DMS 273 (cell line): ENCODE results near the gene SELENOW.

Experiments
- DNase-seq: peaks from one replicate; lab custom pipeline; 2025; ENCODE audit not compliant: unreplicated experiment; lab: John Stamatoyannopoulos, UW

SELENOW gene

DNA sequence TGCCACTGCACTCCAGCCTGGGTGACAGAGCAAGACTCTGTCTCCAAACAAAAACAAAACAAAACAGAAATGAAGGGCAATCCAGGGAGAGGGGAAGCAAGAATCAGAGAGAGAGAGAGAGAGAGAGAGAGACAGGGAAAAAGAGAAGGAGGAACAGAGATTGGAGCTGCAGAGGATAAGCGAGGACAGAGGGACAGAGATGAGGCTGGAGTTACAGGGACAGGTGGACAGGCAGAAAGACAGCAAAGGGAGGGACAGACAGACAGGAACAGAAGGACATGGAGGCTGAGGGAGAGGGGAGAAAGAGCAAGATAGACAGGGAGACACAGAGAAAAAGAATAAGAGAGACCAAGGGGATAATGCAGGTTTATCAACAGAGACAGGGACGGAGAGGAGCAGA is 41.9 kb downstream of the SELENOW start:
- DNase-seq = no peak

DNA sequence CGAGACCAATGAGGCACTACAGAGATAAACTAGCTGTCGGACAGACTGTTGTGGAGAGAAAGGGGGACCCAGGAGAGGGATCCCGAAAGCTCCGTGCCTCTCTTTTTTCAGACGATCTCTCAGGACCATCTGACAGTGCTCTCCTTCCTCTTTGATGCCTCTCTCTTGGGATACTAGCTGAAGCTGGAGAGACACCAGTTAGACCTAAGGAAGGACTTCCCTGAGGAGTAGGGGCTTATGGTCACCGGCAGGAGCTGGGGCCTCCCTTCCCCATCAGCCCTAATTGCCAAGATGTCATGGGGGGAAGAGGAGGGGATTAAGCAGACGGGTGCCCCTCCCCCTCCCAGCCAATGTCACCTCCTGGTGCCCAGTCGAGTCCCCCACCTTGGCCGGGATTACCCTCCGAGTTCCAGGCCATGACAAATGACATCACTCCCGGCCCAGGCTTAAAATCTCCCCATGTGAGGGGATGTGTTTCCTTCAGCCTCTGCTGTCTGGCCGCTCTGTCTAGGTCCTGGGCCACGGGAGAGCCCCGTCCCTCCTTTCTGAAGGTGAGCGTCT is 43.0 kb downstream of the SELENOW start, which contains the start of gene CRX:
TSS of gene CRX (plus strand) at position 478 of the 561 bp plus-strand sequence. CDS start 12,507 bp downstream, outside the sequence.
- DNase-seq = no peak

DNA sequence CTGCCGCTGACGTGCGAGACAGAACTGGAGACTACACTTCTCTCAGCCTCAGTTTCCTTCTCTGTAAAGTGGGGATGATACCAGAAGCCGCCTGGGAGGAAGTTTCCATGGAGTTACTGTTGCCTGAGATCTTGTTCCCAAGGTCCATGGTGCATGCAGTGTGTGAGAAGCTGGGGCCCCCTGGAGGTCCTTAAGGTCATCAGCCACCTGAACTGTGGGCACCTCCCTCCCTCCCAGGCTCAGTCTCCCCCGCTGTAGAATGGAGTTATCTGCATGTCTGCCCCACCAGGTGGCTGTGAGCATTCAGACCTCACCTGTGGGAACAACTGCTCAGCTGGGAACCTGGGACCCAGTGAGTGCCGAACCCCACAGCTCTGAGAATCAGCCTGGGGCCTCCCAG is 45.9 kb downstream of the SELENOW start:
- DNase-seq = no peak

DNA sequence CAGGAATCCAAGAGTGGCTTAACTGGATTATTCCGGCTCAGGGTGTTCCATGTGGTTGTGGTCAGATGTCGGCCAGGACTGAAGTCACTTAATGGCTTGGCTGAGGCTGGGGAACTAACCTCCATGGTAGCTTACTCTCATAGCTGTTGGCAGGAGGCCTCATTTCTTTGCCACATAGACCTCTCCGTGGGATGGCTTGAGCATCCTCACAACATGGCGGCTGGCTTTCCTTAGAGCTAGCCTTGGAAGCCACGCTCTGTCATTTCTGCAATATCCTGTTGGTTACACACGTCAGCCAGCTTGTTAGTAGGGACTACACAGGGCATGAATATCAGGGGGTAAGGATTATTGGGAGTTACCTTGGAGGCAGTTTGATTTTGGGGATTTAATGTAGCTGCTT is 48.3 kb downstream of the SELENOW start:
- DNase-seq = no peak

DNA sequence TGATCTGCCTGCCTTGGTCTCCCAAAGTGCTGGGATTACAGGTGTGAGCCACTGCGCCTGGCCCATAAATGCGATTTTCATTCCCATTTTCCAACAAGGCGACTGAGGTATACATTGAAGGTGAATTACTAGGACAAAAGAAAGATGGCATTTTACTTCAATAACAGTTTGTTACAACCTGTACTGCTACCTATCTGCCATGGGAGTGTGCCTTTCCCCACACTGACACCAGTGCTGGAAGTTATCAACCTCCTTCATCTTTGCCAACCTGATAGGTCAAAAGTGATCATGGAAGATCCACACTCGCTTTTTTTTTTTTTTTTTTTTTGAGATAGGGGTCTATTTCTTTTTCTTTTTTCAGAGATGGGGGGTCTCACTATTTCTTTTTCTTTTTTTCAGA is 54.2 kb downstream of the SELENOW start:
- no peak for DNase-seq
